Caco-2 (cell line): ENCODE results near the gene WDR44. TPM values are rescaled to one million over a fixed set of nuclear protein-coding genes. Genes with fewer than 3 reads are reported as not detected.
A peak's percentile ranks its signal among the peaks of the same experiment; 100 is the strongest.

ENCODE experiments used
- BruUV-seq: library from RNA; stranded (reverse); fragments of 400-500 nt; replicated peaks from 2 replicates; lab custom pipeline; 2021; lab: Mats Ljungman, UMichigan
- CTCF ChIA-PET: fragments of 300-600 bp; sonication (Branson Sonifier 250); formaldehyde crosslinking; loops from one replicate; lab custom pipeline; 2022; ENCODE audit warnings: antibody characterized with exemption; lab: Charles Lee
- POLR2A ChIA-PET: fragments of 300-600 bp; sonication (Branson Sonifier 250); formaldehyde crosslinking; loops from one replicate; lab custom pipeline; 2022; ENCODE audit warnings: antibody characterized with exemption; lab: Charles Lee
- DNase-seq, 2 experiments: peaks; one replicate each; pipeline versions ENCODE4 v3.0.0 to v3.0.0-alpha.2; 2020 to 2022
- H3K27me3 ChIP-seq: replicated peaks from 2 replicates; pipeline ENCODE4 v1.6.0; 2011; ENCODE audit warnings: low read length; ENCODE audit not compliant: control insufficient read depth, insufficient read depth
- H3K36me3 ChIP-seq: 2 replicates; pipeline ENCODE4 v1.5.1; 2011; ENCODE audit warnings: low read length; ENCODE audit not compliant: control insufficient read depth, insufficient read depth
- H3K4me1 ChIP-seq: fragments of 250-450 bp; sonication (Bioruptor Pico); 2 replicates; pipeline ENCODE4 v1.5.1; 2020; ENCODE audit warnings: mild to moderate bottlenecking
- H3K4me3 ChIP-seq: 2 replicates; pipeline ENCODE4 v1.5.1; 2011; ENCODE audit warnings: low read depth, mild to moderate bottlenecking, control low read depth, low read length
- H3K9me3 ChIP-seq: fragments of 250-450 bp; sonication (Bioruptor Pico); 2 replicates; pipeline ENCODE4 v1.5.1; 2020; ENCODE audit warnings: mild to moderate bottlenecking, moderate library complexity
- H3K27ac Mint-ChIP-seq: one replicate; pipeline ENCODE4 v1.8.0; 2022; ENCODE audit warnings: mixed read lengths; ENCODE audit not compliant: unreplicated experiment
- H3K27me3 Mint-ChIP-seq: one replicate; pipeline ENCODE4 v1.8.0; 2022; ENCODE audit warnings: mixed read lengths; ENCODE audit not compliant: insufficient read depth, unreplicated experiment
- H3K36me3 Mint-ChIP-seq: one replicate; pipeline ENCODE4 v1.8.0; 2022; ENCODE audit warnings: mild to moderate bottlenecking, mixed read lengths; ENCODE audit not compliant: insufficient read depth, unreplicated experiment
- H3K4me1 Mint-ChIP-seq: one replicate; pipeline ENCODE4 v1.8.0; 2022; ENCODE audit warnings: low read depth, mixed read lengths; ENCODE audit not compliant: unreplicated experiment
- H3K4me3 Mint-ChIP-seq: one replicate; pipeline ENCODE4 v1.8.0; 2022; ENCODE audit warnings: mild to moderate bottlenecking, moderate library complexity, mixed read lengths; ENCODE audit not compliant: unreplicated experiment
- H3K9me3 Mint-ChIP-seq: one replicate; pipeline ENCODE4 v1.8.0; 2022; ENCODE audit warnings: mixed read lengths; ENCODE audit not compliant: unreplicated experiment
- intact Hi-C: fragments of 100-400 bp; cut with micrococcal nuclease; formaldehyde crosslinking; loops from one replicate; pipeline ENCODE4 v1.10.0; 2022; ENCODE audit not compliant: unreplicated experiment
- total RNA-seq: library from RNA; stranded (reverse); gene quantifications from 2 replicates; pipeline ENCODE4 v1.2.3, GENCODE V29; 2022
- TF ChIP-seq, protein P1 (sequence below), 2 experiments: fragments of 200-600 bp in 1 of 2; IDR thresholded peaks; 1 replicate in 1 of 2; 2 replicates in 1 of 2; pipeline versions ENCODE4 v1.5.1 to v1.8.0; 2011 to 2022; ENCODE audit warnings: antibody characterized with exemption in 1 of 2, control low read depth in 1 of 2, inconsistent platforms in 1 of 2, low read depth in 1 of 2, low read length in 1 of 2, mild to moderate bottlenecking in 1 of 2, moderate library complexity in 1 of 2; ENCODE audit not compliant: insufficient read depth in 1 of 2, severe bottlenecking in 1 of 2, unreplicated experiment in 1 of 2

Gene WDR44
- total RNA-seq, 1 experiment from 2014 or later: 9.9 TPM

- H3K36me3 ChIP-seq: no peaks in the 10 kb centered on the region
- CTCF ChIA-PET: no interaction called here
- intact Hi-C loops: no loop called here
- no peak overlapping the region for H3K4me3 ChIP-seq
- TF ChIP-seq, protein P1, sequence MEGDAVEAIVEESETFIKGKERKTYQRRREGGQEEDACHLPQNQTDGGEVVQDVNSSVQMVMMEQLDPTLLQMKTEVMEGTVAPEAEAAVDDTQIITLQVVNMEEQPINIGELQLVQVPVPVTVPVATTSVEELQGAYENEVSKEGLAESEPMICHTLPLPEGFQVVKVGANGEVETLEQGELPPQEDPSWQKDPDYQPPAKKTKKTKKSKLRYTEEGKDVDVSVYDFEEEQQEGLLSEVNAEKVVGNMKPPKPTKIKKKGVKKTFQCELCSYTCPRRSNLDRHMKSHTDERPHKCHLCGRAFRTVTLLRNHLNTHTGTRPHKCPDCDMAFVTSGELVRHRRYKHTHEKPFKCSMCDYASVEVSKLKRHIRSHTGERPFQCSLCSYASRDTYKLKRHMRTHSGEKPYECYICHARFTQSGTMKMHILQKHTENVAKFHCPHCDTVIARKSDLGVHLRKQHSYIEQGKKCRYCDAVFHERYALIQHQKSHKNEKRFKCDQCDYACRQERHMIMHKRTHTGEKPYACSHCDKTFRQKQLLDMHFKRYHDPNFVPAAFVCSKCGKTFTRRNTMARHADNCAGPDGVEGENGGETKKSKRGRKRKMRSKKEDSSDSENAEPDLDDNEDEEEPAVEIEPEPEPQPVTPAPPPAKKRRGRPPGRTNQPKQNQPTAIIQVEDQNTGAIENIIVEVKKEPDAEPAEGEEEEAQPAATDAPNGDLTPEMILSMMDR (IDR thresholded peaks at IDR 0.05; ENCODE audit: insufficient read depth in 1 of 2, low read depth in 1 of 2, low read length in 1 of 2, severe bottlenecking in 1 of 2, unreplicated experiment in 1 of 2): no peak
- H3K27me3 Mint-ChIP-seq: no peaks in the 10 kb centered on the region
- H3K27me3 ChIP-seq: no peaks in the 10 kb centered on the region
- BruUV-seq: no TSS peak
- no peak overlapping the region for H3K4me3 Mint-ChIP-seq
- H3K9me3 Mint-ChIP-seq: no peaks in the 10 kb centered on the region
- H3K4me1 ChIP-seq: 0 out of 2 replicates have a peak, but pooled peaks cover 6% of the 10 kb centered on the region
- H3K36me3 Mint-ChIP-seq: peaks cover 6% of the 10 kb centered on the region
- H3K27ac Mint-ChIP-seq: no peak overlapping the region
- H3K9me3 ChIP-seq: no peaks in the 10 kb centered on the region
- no peaks in the 10 kb centered on the region for H3K4me1 Mint-ChIP-seq
- DNase-seq: no peak
- POLR2A ChIA-PET: no interaction called here
Observed at GRCh38 chrX:118493653-118494297, 147.9 kb downstream of the WDR44 start.

DNA sequence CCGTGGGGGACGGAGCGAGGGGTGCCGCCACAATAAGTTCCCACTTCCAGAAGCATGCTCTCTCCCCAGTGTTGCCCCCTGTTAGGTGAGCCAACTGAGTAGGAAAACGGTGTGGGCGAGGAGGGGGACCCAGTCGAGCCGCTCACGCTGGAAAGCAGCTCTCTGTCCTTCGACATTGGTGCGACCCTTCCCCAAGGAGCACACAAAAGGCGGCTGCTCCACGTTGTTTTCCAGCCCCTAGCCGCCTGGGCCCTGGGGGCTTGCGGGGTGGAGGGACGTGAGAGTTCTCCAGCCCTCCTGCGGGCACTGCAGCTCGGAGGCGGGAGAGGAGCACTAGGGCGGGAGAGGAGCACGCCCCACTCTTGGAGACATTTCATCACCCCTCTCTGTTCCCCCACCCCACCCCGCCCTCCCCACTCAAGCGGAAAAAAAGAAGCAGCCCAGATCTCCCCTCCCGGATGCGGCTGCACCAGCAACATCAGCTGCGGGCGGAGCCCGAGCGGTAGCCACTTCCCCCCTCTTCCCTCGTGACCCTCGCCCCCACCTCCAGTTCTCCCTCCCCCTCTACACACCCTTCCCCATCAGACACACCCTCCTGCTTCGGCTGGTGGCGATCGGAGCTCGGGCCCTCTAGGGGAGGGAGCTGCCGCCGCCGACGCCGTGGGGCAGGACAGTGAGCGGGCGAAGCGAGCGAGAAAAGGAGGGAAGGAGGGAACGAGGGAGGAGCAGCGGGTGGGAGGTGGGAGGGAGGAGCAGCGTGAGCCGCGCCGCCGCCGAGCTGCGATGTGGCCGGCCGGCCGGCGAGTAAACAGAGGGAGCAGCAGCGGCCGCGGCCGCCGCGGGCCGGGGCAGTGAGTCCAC lies 149.4 kb downstream of the WDR44 start, which contains the start of gene DOCK11:
DOCK11 (plus strand) TSS at position 755 of the 861 bp plus-strand sequence. CDS start 157 bp downstream, outside the sequence.
- POLR2A ChIA-PET: interaction anchor here (0.8 kb wide), 1 partner anchor 34 kb away, joined by 3 read pairs; no protein-coding TSS in a partner anchor
- BruUV-seq: no TSS peak
- no peaks in the 10 kb centered on the region for H3K4me1 Mint-ChIP-seq
- H3K9me3 Mint-ChIP-seq: no peaks in the 10 kb centered on the region
- peak within 1 kb of the TSS; percentile 83 for H3K4me3 Mint-ChIP-seq
- Histone ChIP-seq H3K27me3 (no peaks in the 10 kb centered on the region), H3K4me3 (peak within 1 kb of the TSS; percentile 49), H3K9me3 (no peaks in the 10 kb centered on the region), H3K4me1 (0 out of 2 replicates have a peak, but pooled peaks cover 6% of the 10 kb centered on the region), H3K36me3 (no peaks in the 10 kb centered on the region)
- no peaks in the 10 kb centered on the region for H3K36me3 Mint-ChIP-seq
- no peaks in the 10 kb centered on the region for H3K27me3 Mint-ChIP-seq
- CTCF ChIA-PET: interaction anchor here (0.6 kb wide), 3 partner anchors 30 to 736 kb away, joined by 3 to 4 read pairs (median 3); no protein-coding TSS in a partner anchor
- TF ChIP-seq, protein P1 (IDR thresholded peaks at IDR 0.05; ENCODE audit: insufficient read depth in 1 of 2, low read depth in 1 of 2, low read length in 1 of 2, severe bottlenecking in 1 of 2, unreplicated experiment in 1 of 2): no peak
- H3K27ac Mint-ChIP-seq: peak within 1 kb of the TSS; percentile 35
- intact Hi-C loops: no loop called here
- DNase-seq: peak; percentile 65 to 67
